Aortic smooth muscle cell (primary cell): ENCODE data around the gene ULK4. TPM values are rescaled to one million over a fixed set of nuclear protein-coding genes. Genes with fewer than 3 reads are reported as not detected.

Experiments used
- total RNA-seq: library from RNA; depleted of rRNA; stranded (reverse); fragments of >200 nt; gene quantifications from 2 replicates; pipeline ENCODE4 v1.2.3, GENCODE V29; 2014

The ULK4 gene
- total RNA-seq, result 12.8 and 13.6 TPM in 2 replicates

GRCh38 chr3:41961751-41962679, at the start of gene ULK4:
Gene ULK4 (minus strand): TSS chr3:41962103. CDS start chr3:41954759, 7,344 bp downstream.

GRCh38 chr3:41198950-41199865, 762.7 kb downstream of the ULK4 start, which contains the start of gene CTNNB1:
Gene CTNNB1 (plus strand): TSS chr3:41199505. CDS start chr3:41224069, 24,564 bp downstream.

Other genes starting within 250 kb of the ULK4 start
- gene TRAK1, start 129.3 kb upstream of the ULK4 start, total RNA-seq, result 46.0 and 64.5 TPM in 2 replicates